HG02938 (cell line): ENCODE measurements around the gene TGFBR1.
"Not testable (repeated sequence)": the region's sequence is repeated elsewhere in the genome, so short reads cannot be mapped to it uniquely, and the experiment has no call there.

Experiments used
- ATAC-seq: cut with Tn5 transposase; IDR thresholded peaks from one replicate; pipeline ENCODE4 v1.9.1; 2021; ENCODE audit warnings: mild to moderate bottlenecking, moderate library complexity; ENCODE audit not compliant: unreplicated experiment

The TGFBR1 gene

GRCh38 chr9:99184475-99185347 is 79.8 kb downstream of the TGFBR1 start:
- ATAC-seq = peak; percentile 63

- no peak for ATAC-seq
Measured at GRCh38 chr9:99185348-99185632, 80.4 kb downstream of the TGFBR1 start.

GRCh38 chr9:99185934-99186333 is 81.0 kb downstream of the TGFBR1 start:
- ATAC-seq = no peak

- no peak for ATAC-seq
Measured at GRCh38 chr9:99187311-99187710, 82.4 kb downstream of the TGFBR1 start.

- no peak for ATAC-seq
Measured at GRCh38 chr9:99189186-99189585, 84.3 kb downstream of the TGFBR1 start.

GRCh38 chr9:99189887-99190596 is 85.1 kb downstream of the TGFBR1 start:
- ATAC-seq = no peak

- ATAC-seq = no peak
Measured at GRCh38 chr9:99190597-99191283, 85.8 kb downstream of the TGFBR1 start.

- ATAC-seq = no peak
Measured at GRCh38 chr9:99192786-99193465, 88.0 kb downstream of the TGFBR1 start.

GRCh38 chr9:99193466-99193821 is 88.5 kb downstream of the TGFBR1 start:
- ATAC-seq = no peak

GRCh38 chr9:99196484-99196883 is 91.6 kb downstream of the TGFBR1 start:
- ATAC-seq = not testable (repeated sequence)

GRCh38 chr9:99197124-99197630 is 92.3 kb downstream of the TGFBR1 start:
- no peak for ATAC-seq

- no peak for ATAC-seq
Measured at GRCh38 chr9:99197987-99198386, 93.1 kb downstream of the TGFBR1 start.

- ATAC-seq = no peak
Measured at GRCh38 chr9:99199938-99200539, 95.1 kb downstream of the TGFBR1 start.

GRCh38 chr9:99201603-99202002 is 96.7 kb downstream of the TGFBR1 start:
- no peak for ATAC-seq
